ENCODE results near the gene INTS1.

The INTS1 gene

GRCh38 chr7:1428941-1429501, 75.2 kb downstream of the INTS1 start:
- DNase-seq, result no peak

DNA sequence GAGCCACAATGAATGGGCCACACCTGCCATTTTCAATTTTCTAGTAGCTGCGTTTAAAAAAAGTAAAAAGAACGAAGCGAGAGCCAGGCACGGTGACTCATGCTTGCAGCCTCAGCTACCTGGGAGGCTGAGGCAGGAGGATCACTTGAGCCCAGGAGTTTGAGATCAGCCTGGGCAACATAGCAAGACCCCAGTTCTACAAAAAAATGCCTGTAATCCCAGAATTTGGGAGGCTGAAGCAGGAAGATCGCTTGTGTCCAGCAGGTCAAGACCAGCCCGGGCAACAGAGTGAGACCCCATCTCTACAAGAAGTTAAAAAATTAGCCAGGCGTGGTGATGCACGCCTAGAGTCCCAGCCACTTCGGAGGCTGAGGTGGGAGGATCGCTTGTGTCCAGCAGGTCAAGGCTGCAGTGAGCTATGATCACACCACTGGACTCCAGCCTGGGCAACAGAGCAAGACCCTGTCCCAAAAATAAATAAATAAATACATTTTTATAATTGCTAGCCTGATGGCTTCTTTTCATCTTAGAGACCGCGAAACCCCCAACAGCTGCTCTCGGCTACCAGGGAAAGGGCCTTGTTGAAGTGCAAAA, 77.0 kb downstream of the INTS1 start:
- no peak for DNase-seq

- DNase-seq, result no peak
Measured at GRCh38 chr7:1426474-1426873, 77.7 kb downstream of the INTS1 start.

DNA sequence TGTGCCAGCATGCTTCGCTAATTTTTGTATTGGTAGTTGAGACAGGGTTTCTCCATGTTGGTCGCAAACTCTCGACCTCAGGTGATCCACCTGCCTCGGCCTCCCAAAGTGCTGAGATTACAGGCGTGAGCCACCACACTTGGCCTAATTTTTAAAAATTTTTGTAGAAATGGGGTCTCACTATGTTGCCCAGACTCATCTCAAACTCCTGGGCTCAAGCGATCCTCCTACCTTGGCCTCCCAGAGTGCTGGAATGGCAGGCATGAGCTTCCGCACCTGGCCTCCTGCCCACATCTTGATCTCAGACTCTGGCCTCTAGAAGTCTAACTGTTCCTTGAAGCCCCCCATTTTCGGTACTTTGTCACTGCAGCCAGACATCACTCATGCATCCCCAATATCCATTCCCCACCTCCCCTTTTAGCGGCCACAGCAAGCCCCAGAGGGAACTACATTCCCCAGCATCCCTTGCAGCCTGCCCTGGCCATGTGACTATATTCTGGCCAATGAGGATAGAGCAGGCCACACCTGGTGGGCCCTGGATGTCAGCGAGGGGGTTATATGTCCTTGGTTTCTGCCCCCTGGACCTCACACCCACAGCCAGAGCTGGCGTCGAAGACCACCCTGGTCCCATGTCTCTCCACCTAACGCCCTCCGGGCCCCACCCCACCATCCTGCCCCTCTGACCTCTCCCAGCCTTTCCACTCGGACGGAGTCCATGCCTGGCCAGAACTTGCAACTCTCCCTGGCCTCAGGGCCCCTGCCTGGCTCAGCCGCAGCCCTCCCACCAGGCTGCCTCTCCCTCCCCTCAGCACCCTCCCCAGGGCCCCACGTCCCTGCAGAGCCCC, 78.7 kb downstream of the INTS1 start:
- DNase-seq, result no peak

- DNase-seq, result no peak
Measured at GRCh38 chr7:1424041-1424440, 80.1 kb downstream of the INTS1 start.

GRCh38 chr7:1423264-1423811, 80.9 kb downstream of the INTS1 start:
- DNase-seq, result no peak

DNA sequence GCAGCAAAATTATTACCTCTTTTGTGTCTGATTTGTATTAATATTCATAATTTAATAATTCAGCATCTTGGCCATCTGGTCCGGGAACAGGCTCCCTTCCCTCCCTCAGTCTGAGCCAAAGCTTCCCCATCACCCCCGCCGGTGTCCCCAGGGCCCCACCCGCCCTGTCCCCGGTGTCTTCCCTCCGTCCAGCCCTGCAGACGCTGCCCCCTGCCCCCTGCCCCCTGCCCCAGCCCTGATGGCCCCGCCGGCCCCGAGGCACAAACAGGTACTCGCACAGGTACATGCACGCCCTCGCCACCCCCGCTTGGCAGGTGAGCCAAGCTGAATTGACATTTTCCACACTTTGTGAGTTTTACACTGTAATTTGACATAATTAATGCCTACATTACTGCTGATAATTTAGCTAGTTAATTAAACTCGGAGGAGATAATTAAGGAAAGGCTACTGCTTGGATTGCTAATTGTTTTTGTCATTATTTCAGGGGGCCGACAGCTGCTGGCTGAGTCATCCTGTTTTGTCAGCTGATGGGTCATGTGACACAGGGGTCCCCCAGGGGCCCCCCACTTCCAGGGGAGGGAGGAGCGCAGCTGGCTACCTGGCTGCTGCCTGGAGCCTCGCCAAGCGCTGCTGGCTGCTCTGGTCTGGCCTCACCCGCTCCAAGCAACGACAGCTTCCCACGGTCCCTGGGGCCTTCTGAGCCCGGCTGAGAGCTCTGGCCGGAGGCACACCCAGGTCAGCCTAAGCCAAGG, 81.5 kb downstream of the INTS1 start:
- no peak for DNase-seq

GRCh38 chr7:1421946-1422345, 82.2 kb downstream of the INTS1 start:
- DNase-seq, result no peak

DNA sequence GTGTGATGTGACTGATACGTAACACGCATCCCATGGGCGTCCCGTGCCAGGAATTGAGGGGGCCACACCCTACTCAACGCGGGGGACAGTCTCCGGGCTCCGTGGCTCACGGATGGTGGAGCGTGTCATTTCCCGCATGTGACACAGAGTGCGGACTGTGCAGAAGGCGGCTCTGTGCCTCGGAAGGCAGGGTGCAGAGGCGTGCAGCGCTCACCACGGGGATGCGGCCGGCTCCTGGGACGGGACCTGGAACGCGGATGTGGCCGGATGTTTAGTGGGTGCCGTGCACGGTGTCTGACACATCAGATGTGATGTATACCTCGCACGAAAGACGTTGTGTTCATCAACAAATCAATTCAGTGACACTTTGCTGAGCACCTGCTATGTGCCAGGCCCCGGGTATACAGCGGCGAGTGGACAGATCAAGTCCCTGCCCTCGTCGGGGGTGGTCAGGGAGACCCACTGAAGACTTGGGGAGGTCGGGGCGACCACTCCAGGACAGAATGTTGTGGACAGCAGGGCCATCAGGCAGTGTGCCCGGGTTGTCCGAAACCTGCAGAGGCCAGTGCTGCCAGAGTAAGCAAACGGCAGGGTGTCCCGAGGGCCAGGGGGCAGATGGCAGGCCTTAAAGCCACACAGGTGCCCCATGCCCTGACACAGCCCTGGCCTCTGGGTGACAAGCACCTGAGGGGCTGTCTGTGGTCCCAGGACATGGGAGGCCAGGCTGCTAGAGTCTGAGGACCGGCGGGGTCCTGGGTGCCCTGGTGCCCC, 83.0 kb downstream of the INTS1 start:
- DNase-seq, result no peak
